Measurements from ENCODE around the gene PROM1. TPM values are rescaled to one million over a fixed set of nuclear protein-coding genes. Genes with fewer than 3 reads are reported as not detected.

Gene PROM1
- total and polyA plus RNA-seq, 2 of the 4 experiments (the other 2 are of a cell fraction), result not detected

GRCh38 chr4:16018841-16019240 lies 65.0 kb downstream of the PROM1 start:
- no peak overlapping the region for H3K9ac ChIP-seq (ENCODE audit: low read depth, low read length)
- no peak overlapping the region for H3K27ac ChIP-seq (ENCODE audit: insufficient read depth, low read length)
- no peak overlapping the region for H2BK20ac ChIP-seq (ENCODE audit: low read depth, low read length)
- no peak for ATAC-seq (ENCODE audit: low read depth)
- no peak overlapping the region for H3K23ac ChIP-seq (ENCODE audit: low read depth, low read length)
- H3K9me3 ChIP-seq (ENCODE audit: control insufficient read depth, insufficient read depth, low read length), result no peaks in the 10 kb centered on the region
- H3K79me1 ChIP-seq (ENCODE audit: low read depth in 1 of 2, low read length in 2 of 2), result no peaks in the 10 kb centered on the region
- H3K18ac ChIP-seq (ENCODE audit: low read depth, low read length), result no peak overlapping the region
- no peak overlapping the region for H2AFZ ChIP-seq (replicated peaks; ENCODE audit: low read length, poor library complexity)
- TF ChIP-seq MXI1 (IDR thresholded peaks at IDR 0.05; ENCODE audit: borderline replicate concordance, low read depth, low read length) (no peak), NFE2L2 (IDR thresholded peaks at IDR 0.05; ENCODE audit: low read depth, low read length) (no peak), MAZ (IDR thresholded peaks at IDR 0.05; ENCODE audit: borderline replicate concordance, low read depth, low read length) (no peak), POLR2A (IDR thresholded peaks at IDR 0.05; ENCODE audit: low read depth, low read length) (no peak), CTCF (conservative IDR thresholded peaks at IDR 0.05; ENCODE audit: low read depth, low read length) (no peak), CHD1 (IDR thresholded peaks at IDR 0.05; ENCODE audit: low read depth, low read length) (no peak), BHLHE40 (IDR thresholded peaks at IDR 0.05; ENCODE audit: low read depth, low read length) (no peak), RAD21 (IDR thresholded peaks at IDR 0.05; ENCODE audit: low read length) (no peak), MAFK (IDR thresholded peaks at IDR 0.05; ENCODE audit: low read depth, low read length) (no peak), SMC3 (IDR thresholded peaks at IDR 0.05; ENCODE audit: low read depth, low read length) (no peak), USF2 (IDR thresholded peaks at IDR 0.05; ENCODE audit: low read depth, low read length) (no peak), FOS (IDR thresholded peaks at IDR 0.05; ENCODE audit: low read depth, low read length) (no peak), CEBPB (IDR thresholded peaks at IDR 0.05; ENCODE audit: low read depth, low read length) (no peak), RCOR1 (IDR thresholded peaks at IDR 0.05; ENCODE audit: insufficient replicate concordance, low read length) (no peak), RFX5 (IDR thresholded peaks at IDR 0.05; ENCODE audit: low read depth, low read length) (no peak)
- TF ChIP-seq, protein P1, sequence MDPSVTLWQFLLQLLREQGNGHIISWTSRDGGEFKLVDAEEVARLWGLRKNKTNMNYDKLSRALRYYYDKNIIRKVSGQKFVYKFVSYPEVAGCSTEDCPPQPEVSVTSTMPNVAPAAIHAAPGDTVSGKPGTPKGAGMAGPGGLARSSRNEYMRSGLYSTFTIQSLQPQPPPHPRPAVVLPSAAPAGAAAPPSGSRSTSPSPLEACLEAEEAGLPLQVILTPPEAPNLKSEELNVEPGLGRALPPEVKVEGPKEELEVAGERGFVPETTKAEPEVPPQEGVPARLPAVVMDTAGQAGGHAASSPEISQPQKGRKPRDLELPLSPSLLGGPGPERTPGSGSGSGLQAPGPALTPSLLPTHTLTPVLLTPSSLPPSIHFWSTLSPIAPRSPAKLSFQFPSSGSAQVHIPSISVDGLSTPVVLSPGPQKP (IDR thresholded peaks at IDR 0.05; ENCODE audit: borderline replicate concordance, low read depth, low read length), result no peak
- H2BK15ac ChIP-seq (ENCODE audit: low read depth, low read length), result no peak overlapping the region
- no peaks in the 10 kb centered on the region for H3K36me3 ChIP-seq (ENCODE audit: control insufficient read depth, insufficient read depth, low read length)
- H4K8ac ChIP-seq (ENCODE audit: low read depth in 2 of 2, low read length in 2 of 2), result no peak overlapping the region
- DNase-seq, result no peak
- dilution Hi-C loops (cut with HindIII; ENCODE audit: low sequenced_read_pairs, unreplicated experiment), result no loop called here
- no TSS peak for BruUV-seq (replicated peaks)
- H3K4me1 ChIP-seq (ENCODE audit: control insufficient read depth, insufficient read depth, low read length), result no peaks in the 10 kb centered on the region
- H3K4me3 ChIP-seq (ENCODE audit: insufficient read depth, low read depth, low read length), result no peak overlapping the region
- no peak overlapping the region for H4K5ac ChIP-seq (ENCODE audit: low read depth, low read length)
- no peak overlapping the region for H2AK5ac ChIP-seq (ENCODE audit: low read depth, low read length)
- H3K14ac ChIP-seq (replicated peaks; ENCODE audit: low read depth, low read length), result no peak overlapping the region
- H3K4ac ChIP-seq (ENCODE audit: low read depth, low read length), result no peak overlapping the region
- H3K56ac ChIP-seq (ENCODE audit: extremely low read depth, insufficient read depth, low read length), result no peak overlapping the region
- WGBS, 2 experiments (ENCODE audit: extremely low coverage in 2 of 2, insufficient read length in 1 of 2), result no CpG with 5 or more reads among the region's 4 CpGs
- H2BK120ac ChIP-seq (ENCODE audit: low read depth, low read length), result no peak overlapping the region
- H4K91ac ChIP-seq (ENCODE audit: insufficient read depth, low read depth, low read length), result no peak overlapping the region
- peaks cover 34% of the 10 kb centered on the region for H3K27me3 ChIP-seq (ENCODE audit: control insufficient read depth, insufficient read depth, low read length)
- H3K4me2 ChIP-seq (ENCODE audit: low read depth, low read length), result no peak overlapping the region
- ChIA-PET POLR2A (ENCODE audit: unreplicated experiment) (no interaction called here), CTCF (interaction anchor here (0.7 to 1.1 kb wide), 2 partner anchors 181 to 279 kb away, joined by 3 to 5 read pairs; no protein-coding TSS in a partner anchor)
- no peak overlapping the region for H2AK9ac ChIP-seq (replicated peaks; ENCODE audit: low read depth, low read length, poor library complexity)
- in situ Hi-C loops (cut with MboI; ENCODE audit: low sequenced_read_pairs), result no loop called here
- intact Hi-C loops (cut with micrococcal nuclease), result no loop called here
- H4K20me1 ChIP-seq (ENCODE audit: insufficient read depth, low read length), result no peaks in the 10 kb centered on the region
- no peaks in the 10 kb centered on the region for H3K9me1 ChIP-seq (ENCODE audit: insufficient read depth, low read length)
- no peak overlapping the region for H2BK5ac ChIP-seq (ENCODE audit: low read depth, low read length, poor library complexity, severe bottlenecking)
